Smooth muscle cell (in vitro differentiated cells): ENCODE data around the gene NOXA1. TPM values are rescaled to one million over a fixed set of nuclear protein-coding genes. Genes with fewer than 3 reads are reported as not detected.

Experiments
- DNase-seq: peaks from one replicate; lab custom pipeline; 2025; ENCODE audit not compliant: unreplicated experiment; lab: John Stamatoyannopoulos, UW
- H2AFZ ChIP-seq: fragments of 200-600 bp; sonication (generic); 2 replicates; pipeline ENCODE4 v1.6.0; 2016; ENCODE audit warnings: antibody characterized with exemption, low read depth, mild to moderate bottlenecking
- H3F3A ChIP-seq: fragments of 200-600 bp; sonication (generic); 2 replicates; pipeline ENCODE4 v1.6.0; 2017; ENCODE audit warnings: antibody characterized with exemption, low read depth
- H3K27ac ChIP-seq: fragments of 200-600 bp; sonication (generic); 2 replicates; pipeline ENCODE4 v1.5.1; 2016; ENCODE audit warnings: low read depth, mild to moderate bottlenecking
- H3K27me3 ChIP-seq: fragments of 200-600 bp; sonication (generic); 2 replicates; pipeline ENCODE4 v1.6.1; 2016; ENCODE audit warnings: low read depth, mild to moderate bottlenecking
- H3K36me3 ChIP-seq: fragments of 200-600 bp; sonication (generic); 2 replicates; pipeline ENCODE4 v1.5.1; 2016; ENCODE audit warnings: low read depth
- H3K4me1 ChIP-seq: fragments of 200-600 bp; sonication (generic); 2 replicates; pipeline ENCODE4 v1.5.1; 2016; ENCODE audit warnings: low read depth
- H3K4me2 ChIP-seq: fragments of 200-600 bp; sonication (generic); 2 replicates; pipeline ENCODE4 v1.6.0; 2016; ENCODE audit warnings: mild to moderate bottlenecking
- H3K4me3 ChIP-seq: fragments of 200-600 bp; sonication (generic); 2 replicates; pipeline ENCODE4 v1.5.1; 2016; ENCODE audit warnings: mild to moderate bottlenecking
- H3K79me2 ChIP-seq: fragments of 200-600 bp; sonication (generic); 2 replicates; pipeline ENCODE4 v1.6.0; 2016; ENCODE audit warnings: low read depth, mild to moderate bottlenecking
- H3K9ac ChIP-seq: fragments of 200-600 bp; sonication (generic); 2 replicates; pipeline ENCODE4 v1.6.0; 2016; ENCODE audit warnings: low read depth
- H3K9me3 ChIP-seq: fragments of 200-600 bp; sonication (generic); replicated peaks from 2 replicates; pipeline ENCODE4 v1.5.1; 2016; ENCODE audit warnings: low read depth
- H4K20me1 ChIP-seq: fragments of 200-600 bp; sonication (generic); 2 replicates; pipeline ENCODE4 v1.6.0; 2016; ENCODE audit warnings: low read depth
- WGBS: methylation state at CpG from one replicate; pipeline ENCODE4 v1.1.7; 2016; ENCODE audit warnings: low lambda C conversion rate; 5-methylcytosine and 5-hydroxymethylcytosine counted together
- polyA plus RNA-seq: library from polyadenylated mRNA; unstranded; fragments of >200 nt; fragmentation: Nextera tagmentation; extraction: Ambion mirVana; gene quantifications from 2 replicates; pipeline ENCODE4 v1.2.1, GENCODE V29; 2016
- total RNA-seq: library from RNA; depleted of rRNA; stranded (reverse); fragments of >200 nt; gene quantifications from 2 replicates; pipeline ENCODE4 v1.2.3, GENCODE V29; 2014
- TF ChIP-seq, protein P1 (sequence below): fragments of 200-600 bp; sonication (generic); IDR thresholded peaks from 2 replicates; pipeline ENCODE4 v1.5.1; 2017; ENCODE audit warnings: borderline replicate concordance, mild to moderate bottlenecking, antibody characterized with exemption; ENCODE audit not compliant: insufficient read depth, poor library complexity, severe bottlenecking

NOXA1 gene
- total and polyA plus RNA-seq, 2 experiments from 2014 or later = 0.09 to 0.81 TPM

DNA sequence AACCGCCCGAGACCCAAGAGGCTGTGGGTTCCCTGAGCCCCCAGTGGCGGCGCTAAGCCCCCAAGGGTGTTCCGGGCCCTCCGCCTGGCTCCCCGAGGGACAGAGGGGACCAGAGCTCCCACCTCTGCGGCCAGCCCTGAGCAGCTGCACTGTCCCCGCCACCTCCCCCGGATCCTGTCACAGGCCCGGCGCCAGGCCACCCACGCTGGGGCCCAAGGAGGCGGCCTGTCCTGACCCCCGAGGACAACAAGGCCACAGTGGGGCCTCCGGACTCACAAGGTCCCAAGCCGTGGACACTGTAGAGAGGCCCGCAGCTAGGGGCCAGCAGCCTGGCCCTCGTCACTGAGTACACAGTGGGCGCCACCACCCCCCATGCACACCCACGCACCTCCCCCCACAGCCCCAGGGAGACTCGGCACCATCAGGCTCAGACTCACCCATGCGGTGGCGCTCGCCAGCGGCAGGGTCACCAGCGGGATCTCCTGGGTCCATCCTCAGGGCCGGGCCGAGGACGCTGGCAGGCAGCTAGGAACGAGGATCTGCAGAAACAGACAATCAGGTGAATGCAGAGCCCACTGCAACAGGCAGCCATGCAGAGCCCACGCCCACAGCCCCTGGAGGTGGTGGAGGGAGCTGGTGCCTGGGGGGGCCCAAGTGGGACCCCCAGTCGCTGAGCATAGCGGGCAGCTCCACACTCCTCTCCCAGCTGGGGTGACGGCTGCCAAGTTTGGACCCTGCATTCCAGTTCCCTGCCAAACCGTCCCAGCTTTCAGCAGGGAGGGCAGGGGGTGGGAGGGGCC is 28.1 kb upstream of the NOXA1 start:
- H3K36me3 ChIP-seq = no peaks in the 10 kb centered on the region
- 94% methylated on average over 35 of the region's 36 CpGs for WGBS
- no peak overlapping the region for H3K9ac ChIP-seq
- H3K4me2 ChIP-seq = no peak overlapping the region
- no peak overlapping the region for H3K4me3 ChIP-seq
- no peaks in the 10 kb centered on the region for H3F3A ChIP-seq
- H2AFZ ChIP-seq = no peak overlapping the region
- H4K20me1 ChIP-seq = peaks cover 32% of the 10 kb centered on the region
- H3K9me3 ChIP-seq = no peaks in the 10 kb centered on the region
- no peak overlapping the region for H3K27ac ChIP-seq
- no peaks in the 10 kb centered on the region for H3K79me2 ChIP-seq
- DNase-seq = no peak
- H3K4me1 ChIP-seq = no peaks in the 10 kb centered on the region
- TF ChIP-seq, protein P1, sequence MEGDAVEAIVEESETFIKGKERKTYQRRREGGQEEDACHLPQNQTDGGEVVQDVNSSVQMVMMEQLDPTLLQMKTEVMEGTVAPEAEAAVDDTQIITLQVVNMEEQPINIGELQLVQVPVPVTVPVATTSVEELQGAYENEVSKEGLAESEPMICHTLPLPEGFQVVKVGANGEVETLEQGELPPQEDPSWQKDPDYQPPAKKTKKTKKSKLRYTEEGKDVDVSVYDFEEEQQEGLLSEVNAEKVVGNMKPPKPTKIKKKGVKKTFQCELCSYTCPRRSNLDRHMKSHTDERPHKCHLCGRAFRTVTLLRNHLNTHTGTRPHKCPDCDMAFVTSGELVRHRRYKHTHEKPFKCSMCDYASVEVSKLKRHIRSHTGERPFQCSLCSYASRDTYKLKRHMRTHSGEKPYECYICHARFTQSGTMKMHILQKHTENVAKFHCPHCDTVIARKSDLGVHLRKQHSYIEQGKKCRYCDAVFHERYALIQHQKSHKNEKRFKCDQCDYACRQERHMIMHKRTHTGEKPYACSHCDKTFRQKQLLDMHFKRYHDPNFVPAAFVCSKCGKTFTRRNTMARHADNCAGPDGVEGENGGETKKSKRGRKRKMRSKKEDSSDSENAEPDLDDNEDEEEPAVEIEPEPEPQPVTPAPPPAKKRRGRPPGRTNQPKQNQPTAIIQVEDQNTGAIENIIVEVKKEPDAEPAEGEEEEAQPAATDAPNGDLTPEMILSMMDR = no peak
- H3K27me3 ChIP-seq = no peaks in the 10 kb centered on the region

DNA sequence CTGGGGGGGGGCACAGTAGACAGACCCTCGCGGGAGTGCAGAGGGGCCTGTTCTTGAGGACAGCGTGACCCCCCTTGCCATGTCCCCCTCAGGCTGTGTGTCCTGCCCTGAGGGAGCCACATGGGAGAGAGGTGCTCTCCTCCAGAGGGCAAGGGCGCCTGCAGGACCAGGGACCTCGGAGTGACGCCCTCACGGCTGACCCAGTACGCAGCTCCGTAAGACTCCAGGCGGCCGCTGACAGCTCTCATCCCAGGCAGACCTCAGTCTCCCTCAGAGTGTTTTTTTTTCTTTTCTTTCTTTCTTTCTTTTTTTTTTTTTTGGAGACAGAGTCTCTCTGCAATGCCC is 27.6 kb upstream of the NOXA1 start:
- no peak for DNase-seq
- H3K4me3 ChIP-seq = no peak overlapping the region
- 96% methylated on average over 11 of the region's 11 CpGs for WGBS

DNA sequence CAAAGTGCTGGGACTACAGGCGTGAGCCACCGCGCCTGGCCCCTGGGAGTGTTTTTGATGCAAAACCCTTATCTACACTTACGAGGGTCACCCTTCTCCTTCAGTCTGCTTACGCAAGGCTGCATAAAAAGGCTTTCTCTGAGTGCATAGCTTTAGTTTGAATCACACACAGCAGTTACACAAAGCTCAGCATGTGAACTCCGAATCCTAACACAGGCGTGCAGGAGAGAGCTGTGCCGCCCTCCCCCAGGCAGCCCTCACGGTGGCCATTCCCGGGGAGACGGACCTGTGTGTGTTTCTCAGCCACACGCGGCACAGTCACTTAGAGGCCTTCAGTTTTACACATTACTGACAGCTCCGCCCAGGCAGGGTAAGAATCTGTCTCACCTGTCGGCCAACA is 27.0 kb upstream of the NOXA1 start:
- Histone ChIP-seq H3K9ac (no peak overlapping the region), H3K79me2 (no peaks in the 10 kb centered on the region), H3K4me2 (no peak overlapping the region), H3K36me3 (no peaks in the 10 kb centered on the region), H3K4me3 (no peak overlapping the region), H3K27ac (peak overlapping the region; percentile 26), H4K20me1 (peaks cover 32% of the 10 kb centered on the region), H3F3A (no peaks in the 10 kb centered on the region), H3K4me1 (no peaks in the 10 kb centered on the region), H3K27me3 (no peaks in the 10 kb centered on the region), H3K9me3 (no peaks in the 10 kb centered on the region), H2AFZ (no peak overlapping the region)
- DNase-seq = no peak
- TF ChIP-seq, protein P1 = no peak
- 45% methylated on average over 15 of the region's 15 CpGs for WGBS

More for the DNA sequence above, 27.6 kb upstream of the NOXA1 start:
- Histone ChIP-seq H4K20me1 (peaks cover 32% of the 10 kb centered on the region), H3F3A (no peaks in the 10 kb centered on the region), H3K79me2 (no peaks in the 10 kb centered on the region), H3K9ac (no peak overlapping the region), H3K27ac (no peak overlapping the region), H3K27me3 (no peaks in the 10 kb centered on the region), H3K4me1 (no peaks in the 10 kb centered on the region), H2AFZ (no peak overlapping the region), H3K9me3 (no peaks in the 10 kb centered on the region), H3K4me2 (no peak overlapping the region), H3K36me3 (no peaks in the 10 kb centered on the region)
- TF ChIP-seq, protein P1 = no peak
